ENCODE results near the gene CACNG1. TPM values are rescaled to one million over a fixed set of nuclear protein-coding genes. Genes with fewer than 3 reads are reported as not detected.
A peak's percentile ranks its signal among the peaks of the same experiment; 100 is the strongest.

The CACNG1 gene
- polyA plus RNA-seq, 3 donors = not detected

DNA sequence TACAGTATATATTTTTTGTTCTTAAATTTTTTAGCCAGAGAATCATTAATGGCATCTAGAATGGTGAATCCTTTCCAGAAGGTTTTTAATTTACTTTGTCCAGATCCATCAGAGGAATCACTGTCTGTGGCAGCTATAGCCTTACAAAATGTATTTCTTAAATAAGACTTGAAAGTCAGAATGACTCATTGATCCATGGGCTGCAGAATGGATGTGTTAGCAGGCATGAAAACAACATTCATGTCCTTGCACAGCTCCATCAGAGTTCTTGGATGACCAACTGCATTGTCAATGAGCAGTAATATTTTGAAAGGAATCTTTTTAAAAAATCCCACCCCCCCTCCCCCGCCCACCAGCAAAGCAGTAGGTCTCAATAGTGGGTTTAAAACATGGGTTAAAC, 51.4 kb downstream of the CACNG1 start:
- H3K27ac ChIP-seq (ENCODE audit: low read depth in 1 of 2, low read length in 2 of 2) = peak overlapping the region in 1 of 2 donors; percentile 29
- Mint-ChIP-seq H3K4me3 (no peak overlapping the region), H3K27ac (peak overlapping the region in 3 of 7 donors; percentile 50 to 84 (median 67)), H3K4me1 (peaks cover 14% of the 10 kb centered on the region), H3K27me3 (ENCODE audit: low read depth in 3 of 3) (peaks cover 0 to under 1% (median 0%) of the 10 kb centered on the region in 3 donors), H3K36me3 (peaks cover 44 to 65% of the 10 kb centered on the region in 2 donors), H3K9me3 (peaks cover 0 to 3% (median 0%) of the 10 kb centered on the region in 7 donors)
- TF ChIP-seq, protein P1, sequence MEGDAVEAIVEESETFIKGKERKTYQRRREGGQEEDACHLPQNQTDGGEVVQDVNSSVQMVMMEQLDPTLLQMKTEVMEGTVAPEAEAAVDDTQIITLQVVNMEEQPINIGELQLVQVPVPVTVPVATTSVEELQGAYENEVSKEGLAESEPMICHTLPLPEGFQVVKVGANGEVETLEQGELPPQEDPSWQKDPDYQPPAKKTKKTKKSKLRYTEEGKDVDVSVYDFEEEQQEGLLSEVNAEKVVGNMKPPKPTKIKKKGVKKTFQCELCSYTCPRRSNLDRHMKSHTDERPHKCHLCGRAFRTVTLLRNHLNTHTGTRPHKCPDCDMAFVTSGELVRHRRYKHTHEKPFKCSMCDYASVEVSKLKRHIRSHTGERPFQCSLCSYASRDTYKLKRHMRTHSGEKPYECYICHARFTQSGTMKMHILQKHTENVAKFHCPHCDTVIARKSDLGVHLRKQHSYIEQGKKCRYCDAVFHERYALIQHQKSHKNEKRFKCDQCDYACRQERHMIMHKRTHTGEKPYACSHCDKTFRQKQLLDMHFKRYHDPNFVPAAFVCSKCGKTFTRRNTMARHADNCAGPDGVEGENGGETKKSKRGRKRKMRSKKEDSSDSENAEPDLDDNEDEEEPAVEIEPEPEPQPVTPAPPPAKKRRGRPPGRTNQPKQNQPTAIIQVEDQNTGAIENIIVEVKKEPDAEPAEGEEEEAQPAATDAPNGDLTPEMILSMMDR (IDR thresholded peaks at IDR 0.05) = no peak
- H3K9ac ChIP-seq (ENCODE audit: insufficient read depth, low read length, poor library complexity, severe bottlenecking) = no peak overlapping the region
- H2AFZ ChIP-seq (ENCODE audit: insufficient read depth, low read depth, low read length, poor library complexity, severe bottlenecking) = no peak overlapping the region
- no peak overlapping the region for H3K4me2 ChIP-seq (replicated peaks; ENCODE audit: extremely low read depth, low read length, poor library complexity, severe bottlenecking)
- H3K27me3 ChIP-seq (ENCODE audit: control insufficient read depth in 2 of 2, insufficient read depth in 2 of 2, low read length in 2 of 2) = no peaks in the 10 kb centered on the region
- peaks cover 31 to 91% of the 10 kb centered on the region in 2 donors for H3K36me3 ChIP-seq (replicated peaks in 1 of 2; ENCODE audit: control insufficient read depth in 1 of 2, insufficient read depth in 2 of 2, low read length in 2 of 2)
- peak in 1 of 3 donors; percentile 29 for DNase-seq
- H3K79me2 ChIP-seq (ENCODE audit: insufficient read depth, low read length) = peaks cover 84% of the 10 kb centered on the region
- H3K9me3 ChIP-seq (replicated peaks in 1 of 2; ENCODE audit: control insufficient read depth in 1 of 2, insufficient read depth in 1 of 2, low read length in 2 of 2) = no peaks in the 10 kb centered on the region
- H3K4me1 ChIP-seq (ENCODE audit: control insufficient read depth in 1 of 2, insufficient read depth in 2 of 2, low read length in 2 of 2) = no peaks in the 10 kb centered on the region
- H4K20me1 ChIP-seq (ENCODE audit: insufficient read depth, low read length) = peaks cover 100% of the 10 kb centered on the region
- intact Hi-C loops (cut with micrococcal nuclease) = no loop called here
- WGBS (ENCODE audit: insufficient coverage) = no CpG with 5 or more reads among the region's 1 CpG
- no peak overlapping the region for H3K4me3 ChIP-seq (replicated peaks in 1 of 3; ENCODE audit: low read depth in 2 of 3, low read length in 3 of 3)

DNA sequence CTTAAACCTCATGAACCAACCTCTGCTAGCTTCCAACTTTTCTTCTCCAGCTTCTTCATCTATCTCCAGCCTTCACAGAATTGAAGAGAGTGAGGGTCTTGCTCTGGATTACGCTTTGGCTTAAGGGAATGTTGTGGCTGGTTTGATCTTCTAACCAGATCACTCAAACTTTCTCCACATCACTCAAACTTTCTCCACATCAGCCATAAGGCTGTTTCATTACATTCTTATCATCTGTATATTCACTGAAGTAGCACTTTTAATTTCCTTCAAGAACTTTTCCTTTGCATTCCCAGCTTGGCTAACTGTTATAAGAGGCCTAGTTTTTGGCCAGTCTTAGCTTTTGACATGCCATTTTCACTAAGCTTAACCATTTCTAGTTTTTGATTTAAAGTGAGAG, 52.3 kb downstream of the CACNG1 start:
- Histone ChIP-seq H3K9ac (ENCODE audit: insufficient read depth, low read length, poor library complexity, severe bottlenecking) (no peak overlapping the region), H3K27me3 (ENCODE audit: control insufficient read depth in 2 of 2, insufficient read depth in 2 of 2, low read length in 2 of 2) (no peaks in the 10 kb centered on the region), H3K27ac (ENCODE audit: low read depth in 1 of 2, low read length in 2 of 2) (no peak overlapping the region), H3K4me3 (replicated peaks in 1 of 3; ENCODE audit: low read depth in 2 of 3, low read length in 3 of 3) (no peak overlapping the region), H4K20me1 (ENCODE audit: insufficient read depth, low read length) (peaks cover 100% of the 10 kb centered on the region), H3K9me3 (replicated peaks in 1 of 2; ENCODE audit: control insufficient read depth in 1 of 2, insufficient read depth in 1 of 2, low read length in 2 of 2) (no peaks in the 10 kb centered on the region), H3K4me1 (ENCODE audit: control insufficient read depth in 1 of 2, insufficient read depth in 2 of 2, low read length in 2 of 2) (no peaks in the 10 kb centered on the region), H3K79me2 (ENCODE audit: insufficient read depth, low read length) (peaks cover 92% of the 10 kb centered on the region), H3K36me3 (replicated peaks in 1 of 2; ENCODE audit: control insufficient read depth in 1 of 2, insufficient read depth in 2 of 2, low read length in 2 of 2) (peaks cover 37 to 96% of the 10 kb centered on the region in 2 donors), H3K4me2 (replicated peaks; ENCODE audit: extremely low read depth, low read length, poor library complexity, severe bottlenecking) (no peak overlapping the region), H2AFZ (ENCODE audit: insufficient read depth, low read depth, low read length, poor library complexity, severe bottlenecking) (no peak overlapping the region)
- Mint-ChIP-seq H3K4me1 (peaks cover 14% of the 10 kb centered on the region), H3K9me3 (peaks cover 0 to 3% (median 0%) of the 10 kb centered on the region in 7 donors), H3K27ac (peak overlapping the region in 2 of 7 donors; percentile 29 to 37), H3K4me3 (no peak overlapping the region), H3K27me3 (ENCODE audit: low read depth in 3 of 3) (peaks cover 0 to 3% (median 0%) of the 10 kb centered on the region in 3 donors), H3K36me3 (peaks cover 49 to 72% of the 10 kb centered on the region in 2 donors)
- no peak for DNase-seq
- TF ChIP-seq, protein P1 (IDR thresholded peaks at IDR 0.05) = no peak
- WGBS (ENCODE audit: insufficient coverage) = no CpG with 5 or more reads among the region's 1 CpG
- intact Hi-C loops (cut with micrococcal nuclease) = no loop called here

Data from CD14-positive monocyte (primary cell).